Stimulated activated CD8-positive, alpha-beta memory T cell treated with anti-CD3 and anti-CD28 coated beads, Interleukin-4, amount 100 ng/mL, for 24 hours (primary cell): ENCODE measurements around the gene PEX10.
A peak's percentile ranks its signal among the peaks of the same experiment; 100 is the strongest.

Experiments
- DNase-seq: peaks from one replicate; pipeline ENCODE4 v3.0.0-alpha.2; 2020; ENCODE audit warnings: low read depth

PEX10 gene

DNA sequence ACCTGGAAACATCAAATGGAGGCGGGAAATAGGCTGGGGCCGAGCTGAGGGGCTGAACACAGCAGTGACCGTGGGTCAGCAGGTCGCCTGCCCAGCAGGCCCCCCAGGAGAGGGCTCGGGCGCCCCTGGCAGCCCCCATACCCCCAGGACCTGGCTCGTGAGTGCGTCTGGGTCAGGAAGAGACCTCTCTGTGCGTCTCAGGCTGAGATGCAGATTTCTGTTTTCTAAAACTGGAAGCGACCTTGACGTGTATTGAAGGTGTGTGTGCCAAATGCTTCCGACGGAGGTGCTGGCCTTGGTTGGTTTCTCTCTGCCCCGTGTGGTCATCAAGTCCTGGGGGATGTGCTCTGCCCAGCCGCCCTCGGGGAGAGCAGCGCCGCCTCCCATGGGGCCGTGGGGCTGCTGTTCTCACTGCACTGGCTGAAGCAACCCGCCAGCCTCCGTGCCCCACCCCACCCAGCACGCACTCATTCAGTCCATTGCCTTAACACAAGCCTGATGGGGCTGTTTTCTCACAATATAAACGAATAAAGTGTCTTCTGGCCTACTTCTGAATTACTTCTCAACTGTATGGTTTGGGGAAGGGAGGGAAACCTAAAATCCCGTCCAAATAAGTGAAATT is 7.4 kb downstream of the PEX10 start:
- no peak for DNase-seq

DNA sequence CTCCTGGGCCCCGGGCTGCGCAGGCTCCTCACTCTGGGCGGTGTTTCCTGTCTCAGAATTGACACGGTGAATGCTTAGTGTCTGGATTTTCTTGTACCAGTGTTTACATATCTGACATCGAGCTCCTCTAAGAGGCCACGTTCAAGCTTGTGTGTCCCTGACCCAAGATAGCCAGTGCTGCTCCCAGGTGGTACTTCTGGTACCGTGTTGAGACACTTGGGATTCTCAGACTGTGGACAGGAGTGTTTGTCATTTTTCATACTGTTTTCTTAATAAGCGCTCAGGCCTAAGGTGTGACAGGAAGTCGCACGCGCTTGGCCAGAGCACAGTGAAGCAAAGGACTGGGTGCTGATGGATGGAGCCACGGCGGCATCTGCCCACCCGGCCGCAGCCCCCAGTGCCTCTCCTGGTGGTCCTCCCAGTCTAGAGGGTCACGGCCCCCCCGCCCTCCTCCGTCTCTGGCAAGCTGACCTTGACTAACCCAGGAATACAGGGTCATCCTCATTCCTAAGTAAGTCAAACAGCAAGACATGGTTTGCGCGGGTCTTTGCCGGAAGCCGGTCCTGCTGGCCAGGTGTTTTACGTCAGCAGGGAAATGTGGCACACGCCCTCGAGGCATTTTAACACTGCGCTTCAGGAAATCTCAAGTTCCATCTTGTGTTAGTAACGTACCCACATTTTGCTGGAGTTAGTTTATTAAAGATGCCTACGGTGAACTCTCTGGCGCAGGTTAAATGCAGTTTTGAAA is 8.0 kb downstream of the PEX10 start:
- no peak for DNase-seq

DNA sequence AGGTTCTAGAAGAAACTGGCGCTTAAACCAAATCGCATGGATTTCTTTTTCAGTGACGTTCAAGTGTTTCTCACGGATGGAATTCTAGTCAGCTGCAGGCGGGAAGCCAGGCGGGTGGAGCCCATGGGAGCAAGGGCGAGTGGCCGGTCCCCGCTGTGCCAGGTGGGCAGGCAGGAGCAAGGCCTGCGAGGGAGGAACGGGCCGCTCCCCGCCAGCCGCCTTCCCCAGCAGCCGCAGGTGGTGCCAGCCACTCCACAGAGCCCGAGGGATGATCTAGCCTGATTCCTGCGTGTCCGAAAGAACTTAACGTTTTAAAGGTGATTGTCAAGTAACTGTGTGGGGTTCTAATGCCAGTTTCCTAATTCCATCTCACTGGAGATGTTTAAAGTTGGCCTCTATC is 9.1 kb downstream of the PEX10 start:
- no peak for DNase-seq

DNA sequence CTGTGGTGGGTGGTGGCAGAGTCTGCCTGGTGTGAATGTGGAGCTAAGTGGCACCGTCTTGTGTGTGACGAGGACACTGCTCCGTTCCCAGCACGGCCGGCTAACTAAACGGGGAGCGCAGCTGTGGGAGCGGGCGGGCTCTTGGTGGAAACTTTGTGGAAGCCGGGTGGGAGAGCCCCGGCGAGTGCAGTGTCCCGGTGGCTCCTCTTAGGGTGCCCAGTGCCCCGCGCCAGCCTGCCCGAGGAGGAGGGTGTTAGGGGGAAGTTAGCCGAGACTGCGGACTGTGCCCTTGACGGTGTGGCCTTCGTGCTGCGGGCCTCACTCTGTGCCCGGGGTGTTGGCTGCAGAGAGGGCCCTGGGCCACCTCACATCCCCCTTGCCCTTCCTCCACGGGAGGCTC is 9.9 kb downstream of the PEX10 start:
- no peak for DNase-seq

DNA sequence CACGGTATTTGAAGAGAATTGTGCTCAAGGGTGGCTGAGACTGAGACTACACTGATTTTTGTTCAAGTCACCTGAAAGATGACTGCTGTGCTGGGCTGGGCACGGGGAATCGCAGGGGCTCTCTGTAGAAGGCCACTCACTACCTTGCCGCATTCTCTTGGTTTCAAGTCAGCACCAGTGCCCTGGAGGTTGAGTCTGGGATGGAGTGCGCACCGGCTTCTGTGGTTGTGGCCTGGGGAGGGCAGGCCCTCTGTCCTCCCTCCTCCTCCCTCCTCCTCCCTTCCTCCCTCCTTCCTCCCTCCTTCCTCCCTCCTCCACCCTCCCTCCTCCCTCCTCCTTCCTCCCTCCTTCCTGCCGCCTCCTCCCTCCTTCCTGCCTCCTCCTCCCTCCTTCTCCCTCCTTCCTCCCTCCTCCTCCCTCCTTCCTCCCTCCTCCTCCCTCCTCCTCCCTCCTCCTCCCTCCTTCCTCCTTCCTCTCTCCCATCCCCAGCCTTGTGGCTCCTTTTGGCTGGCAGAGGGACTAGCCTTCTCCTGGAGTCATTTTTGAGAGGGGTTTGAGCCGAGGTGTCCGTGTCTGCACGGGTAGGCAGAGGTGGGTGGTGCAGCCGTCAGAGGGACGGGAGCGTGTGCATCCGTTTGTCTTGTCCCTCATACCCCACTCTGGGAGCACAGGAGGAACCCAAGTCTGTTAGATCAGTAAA is 11.3 kb downstream of the PEX10 start:
- no peak for DNase-seq

DNA sequence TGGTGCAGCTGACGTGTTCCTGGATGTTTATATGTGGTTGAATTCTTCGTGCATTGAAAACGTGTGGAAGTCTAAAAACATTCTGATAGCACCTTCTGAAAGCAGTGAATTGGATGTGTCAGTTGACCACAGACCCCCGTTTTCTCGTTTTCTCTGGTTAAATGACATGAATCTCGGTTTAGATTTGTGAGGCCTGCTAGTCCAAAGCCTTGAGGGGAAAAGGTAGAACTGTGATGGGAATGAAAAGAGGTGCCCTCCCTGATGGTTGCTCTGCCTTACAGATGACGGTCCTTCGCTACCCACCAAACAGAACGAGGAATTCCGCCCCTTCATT is 11.8 kb downstream of the PEX10 start:
- no peak for DNase-seq

DNA sequence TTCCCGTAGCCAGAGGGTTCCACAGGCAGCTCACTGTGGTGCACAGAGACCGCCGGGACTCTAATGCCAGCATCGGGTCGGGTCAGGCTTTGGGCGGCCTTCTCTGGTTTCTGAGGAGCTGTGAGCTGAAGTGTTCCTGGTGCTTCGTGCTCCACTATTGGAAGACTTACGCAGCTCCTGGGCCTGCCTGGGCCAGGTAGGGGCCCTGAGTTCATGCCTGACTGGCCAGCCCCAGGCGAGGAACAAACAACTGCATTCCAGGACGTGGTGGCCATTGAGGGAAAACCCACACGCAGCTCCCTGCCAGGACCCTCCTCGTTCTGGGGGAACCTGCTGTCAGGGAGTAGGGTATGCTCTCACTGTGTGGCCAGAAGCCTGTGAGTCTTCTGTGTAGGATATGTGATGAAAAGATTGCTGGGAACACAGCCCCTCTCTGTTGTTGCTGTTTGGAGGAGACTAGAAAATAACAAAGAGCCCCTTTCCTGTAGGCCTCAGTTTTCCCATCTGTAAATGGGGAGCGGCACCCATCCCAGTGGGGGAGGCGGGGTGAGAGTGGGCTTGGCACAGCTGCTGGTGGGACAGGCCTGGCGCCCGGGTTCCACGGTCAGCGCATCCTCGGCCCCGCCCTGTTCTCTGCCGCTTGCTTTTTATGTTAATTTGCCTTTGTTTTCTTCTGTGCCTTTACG is 12.3 kb downstream of the PEX10 start:
- no peak for DNase-seq

DNA sequence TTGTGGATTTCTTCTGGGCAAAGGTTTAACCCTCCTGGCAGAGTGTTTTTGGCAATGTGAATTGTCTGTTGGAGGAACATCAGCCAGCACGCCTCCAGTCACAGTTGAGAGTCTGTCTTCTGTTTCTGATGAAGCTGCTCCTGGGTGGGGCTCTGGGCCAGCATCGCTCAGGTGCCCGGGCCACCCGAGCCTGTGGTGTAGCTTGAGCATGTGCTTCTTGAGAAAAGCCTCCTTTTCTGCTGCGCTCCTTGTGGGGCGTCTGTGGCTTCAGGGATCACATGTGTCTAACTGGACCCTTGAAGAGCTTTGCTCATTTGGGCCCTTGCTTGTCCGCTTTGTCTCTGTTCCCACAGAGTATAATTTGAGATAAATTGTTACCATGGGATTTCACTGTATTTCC is 13.5 kb downstream of the PEX10 start:
- DNase-seq, result no peak

DNA sequence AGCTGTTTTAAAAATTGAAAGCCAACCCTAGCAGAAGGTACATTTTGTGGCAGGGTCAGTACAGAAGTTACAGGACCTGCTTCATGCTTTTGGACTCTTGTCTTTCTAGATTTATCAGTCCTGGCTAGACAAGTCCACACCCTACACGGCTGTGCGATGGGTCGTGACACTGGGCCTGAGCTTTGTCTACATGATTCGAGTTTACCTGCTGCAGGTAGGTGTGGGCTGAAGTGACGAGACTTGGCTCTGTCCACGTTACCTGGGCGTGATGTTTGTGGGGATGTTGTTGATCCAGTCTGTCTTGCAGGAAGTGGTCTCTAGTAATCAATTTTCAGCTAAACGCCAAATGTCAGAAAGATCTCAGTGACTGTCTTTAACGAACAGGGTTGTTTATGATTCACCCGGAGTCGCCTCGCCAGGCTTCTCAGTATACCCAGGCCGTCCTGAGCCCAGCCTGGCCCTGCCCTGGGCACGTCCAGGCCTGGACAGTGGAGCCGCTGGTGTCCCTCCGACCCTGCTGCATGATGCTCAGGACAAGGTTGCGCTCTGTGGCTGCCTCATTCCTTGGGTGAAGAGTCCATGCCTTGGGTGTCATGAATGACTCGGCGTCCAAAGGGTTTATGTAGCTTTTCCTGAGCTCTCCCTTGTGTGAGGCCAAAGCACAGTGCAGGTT is 15.2 kb downstream of the PEX10 start:
- DNase-seq, result no peak

DNA sequence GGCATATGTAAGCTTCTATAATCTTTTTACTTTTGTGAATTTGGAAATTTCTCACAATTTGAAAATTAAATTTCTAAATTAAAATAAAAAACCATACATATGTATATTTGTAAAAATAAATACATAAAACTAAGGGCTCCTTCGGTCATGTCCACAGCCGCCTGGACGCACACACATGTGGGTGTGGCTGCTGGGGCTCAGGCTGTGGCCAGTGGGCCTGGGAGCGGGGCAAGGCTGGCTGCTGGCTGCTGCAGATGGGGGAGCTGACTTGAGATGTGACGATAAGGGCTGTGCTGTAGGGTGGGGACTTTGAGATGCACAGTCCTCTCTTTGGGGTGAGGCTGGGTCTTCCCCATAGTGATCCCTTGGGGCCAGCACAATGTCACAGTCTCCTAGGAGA is 15.9 kb downstream of the PEX10 start:
- DNase-seq, result no peak

DNA sequence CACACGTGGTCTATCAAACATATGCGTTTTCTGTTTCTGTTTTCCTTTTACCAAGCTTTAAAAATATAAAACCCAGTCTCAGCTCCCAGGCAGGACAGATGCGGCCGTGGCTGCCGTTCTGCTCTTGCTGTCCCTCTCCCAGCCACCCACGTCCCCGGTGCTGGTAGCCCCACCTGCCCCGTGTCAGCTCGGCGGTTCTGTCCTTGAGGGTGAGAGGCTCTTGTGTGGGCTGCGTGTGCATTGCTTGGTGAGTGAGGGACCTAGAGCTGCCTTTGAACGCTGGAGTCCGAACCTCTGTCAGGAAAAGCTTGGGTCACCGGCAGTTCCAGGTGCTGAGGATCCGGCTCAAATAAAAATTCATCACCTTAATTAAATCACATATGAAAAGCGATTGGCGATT is 16.3 kb downstream of the PEX10 start:
- DNase-seq, result no peak

DNA sequence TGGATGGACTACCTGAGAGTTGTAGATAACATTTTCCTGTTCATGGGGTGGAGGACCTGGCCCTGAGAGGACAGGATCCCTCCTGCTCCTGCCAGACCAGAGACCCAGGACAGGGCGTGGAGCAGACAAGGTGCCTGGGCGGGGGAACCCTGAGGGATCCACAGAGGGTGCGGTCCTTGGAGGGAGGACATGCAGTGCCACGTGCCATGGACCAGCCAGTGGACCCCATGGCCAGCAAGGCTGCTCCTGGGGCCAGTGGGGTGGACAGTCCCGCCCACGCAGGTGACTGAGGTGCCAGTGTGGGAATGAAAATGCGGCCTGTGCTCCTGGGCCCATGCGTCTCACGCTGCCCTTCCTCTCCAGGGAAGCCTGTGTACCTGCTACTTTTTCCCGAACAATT is 17.1 kb downstream of the PEX10 start:
- DNase-seq, result no peak

DNA sequence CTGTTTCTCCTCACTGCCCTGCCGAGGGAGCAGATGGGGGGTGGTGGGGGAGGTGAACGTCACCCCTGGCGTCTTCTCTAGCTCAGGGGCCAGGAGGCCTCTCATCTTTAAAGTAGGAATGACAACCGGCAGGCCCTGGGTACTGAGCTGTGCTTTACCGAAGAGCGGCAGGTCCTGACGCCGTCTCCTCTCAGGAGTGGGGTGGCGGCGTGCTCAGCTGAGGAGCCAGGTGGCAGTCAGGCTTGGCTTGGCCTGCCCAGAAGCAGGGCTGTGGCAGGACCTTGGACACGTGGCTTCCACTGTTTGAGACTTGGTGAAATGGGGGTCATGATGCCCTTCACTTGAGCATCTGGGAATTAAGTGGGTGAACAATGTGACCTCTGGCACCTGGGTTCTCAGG is 17.6 kb downstream of the PEX10 start:
- DNase-seq, result no peak

DNA sequence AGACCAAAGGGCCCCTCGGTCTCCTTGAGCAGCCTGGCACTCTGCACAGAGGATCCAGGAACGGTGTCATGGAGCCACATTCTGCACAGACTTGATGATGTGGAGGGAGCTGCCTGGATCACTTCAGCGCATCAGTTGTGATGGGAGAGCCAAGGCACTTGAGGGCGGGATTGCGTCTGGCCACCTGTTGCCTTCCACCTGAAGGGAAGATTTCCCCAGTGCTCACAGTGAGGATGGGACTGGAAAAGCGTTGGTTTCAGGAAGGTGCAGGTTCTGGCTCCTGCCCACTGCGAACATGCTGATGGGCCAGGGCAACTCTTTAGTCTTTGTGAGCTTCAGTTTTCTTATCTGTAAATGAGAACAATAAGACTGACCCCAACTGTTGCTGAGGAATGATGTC is 18.1 kb downstream of the PEX10 start:
- DNase-seq, result no peak

DNA sequence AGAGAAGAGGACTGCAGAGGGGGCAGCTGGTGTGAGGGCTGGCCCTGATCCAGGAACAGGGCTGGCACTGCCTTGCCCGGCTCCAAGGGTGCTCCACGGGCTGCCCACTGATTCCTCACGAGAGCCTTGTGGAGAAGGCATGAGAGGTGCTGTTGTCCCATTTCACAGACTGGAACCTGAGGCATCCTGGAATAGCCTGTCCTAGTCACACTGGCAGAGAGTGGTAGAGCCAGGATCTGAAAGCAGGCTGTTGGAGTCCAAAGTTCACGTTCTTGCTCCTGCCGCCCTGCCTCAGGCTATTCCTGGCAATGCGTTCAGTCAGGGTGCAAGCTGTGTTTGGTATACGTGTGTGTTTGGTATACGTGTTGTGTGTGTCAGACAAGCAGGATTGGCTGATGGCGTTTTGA is 18.9 kb downstream of the PEX10 start:
- DNase-seq, result no peak

DNA sequence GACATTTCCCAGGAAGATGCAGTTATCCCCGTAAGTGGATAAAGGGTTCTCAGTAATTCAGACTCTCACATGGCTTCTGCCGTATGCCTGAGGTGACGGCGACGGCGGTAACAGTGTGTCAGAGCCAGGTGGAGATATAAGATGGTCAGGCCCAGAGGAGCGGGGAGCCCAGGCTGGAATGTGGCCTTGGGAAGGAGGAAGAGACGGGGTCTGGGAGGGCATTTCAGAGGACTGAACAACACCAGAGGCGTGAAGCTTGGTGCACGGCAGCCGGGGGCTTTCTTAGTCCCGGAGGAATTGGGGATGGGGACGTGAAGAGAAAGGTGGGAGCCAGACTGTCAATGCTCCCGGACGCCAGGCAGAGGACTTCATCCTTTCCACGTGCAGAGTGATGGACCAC is 19.7 kb downstream of the PEX10 start:
- no peak for DNase-seq

DNA sequence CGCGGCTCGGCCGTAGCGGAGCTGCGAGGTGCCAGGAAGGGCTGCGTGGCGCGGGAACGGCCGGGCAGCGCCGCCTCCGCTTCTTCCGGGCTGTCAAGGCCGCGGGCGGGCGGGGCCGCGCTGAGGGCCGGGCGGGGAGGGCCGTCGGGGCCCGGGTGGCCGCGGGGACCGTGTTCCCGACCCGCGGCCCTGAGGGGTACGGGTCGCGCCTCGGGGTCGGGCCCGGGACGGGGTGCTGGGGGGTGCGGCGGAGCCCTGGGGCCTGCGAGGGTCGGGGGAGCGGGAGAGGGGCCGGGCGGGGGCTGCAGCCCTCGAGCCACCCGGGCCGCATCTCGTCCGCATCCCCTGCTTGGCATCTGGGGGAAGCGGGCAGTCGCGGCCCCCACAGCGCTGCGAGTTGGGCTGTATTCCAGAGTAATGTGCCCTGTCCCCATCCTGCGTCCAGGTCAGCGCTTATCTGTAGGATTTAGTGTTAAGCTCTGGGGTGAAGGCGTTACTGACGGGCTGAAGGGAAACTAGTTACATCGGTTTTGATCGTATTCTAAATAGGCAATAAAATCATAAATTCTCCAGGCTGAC is 20.3 kb downstream of the PEX10 start:
- no peak for DNase-seq

DNA sequence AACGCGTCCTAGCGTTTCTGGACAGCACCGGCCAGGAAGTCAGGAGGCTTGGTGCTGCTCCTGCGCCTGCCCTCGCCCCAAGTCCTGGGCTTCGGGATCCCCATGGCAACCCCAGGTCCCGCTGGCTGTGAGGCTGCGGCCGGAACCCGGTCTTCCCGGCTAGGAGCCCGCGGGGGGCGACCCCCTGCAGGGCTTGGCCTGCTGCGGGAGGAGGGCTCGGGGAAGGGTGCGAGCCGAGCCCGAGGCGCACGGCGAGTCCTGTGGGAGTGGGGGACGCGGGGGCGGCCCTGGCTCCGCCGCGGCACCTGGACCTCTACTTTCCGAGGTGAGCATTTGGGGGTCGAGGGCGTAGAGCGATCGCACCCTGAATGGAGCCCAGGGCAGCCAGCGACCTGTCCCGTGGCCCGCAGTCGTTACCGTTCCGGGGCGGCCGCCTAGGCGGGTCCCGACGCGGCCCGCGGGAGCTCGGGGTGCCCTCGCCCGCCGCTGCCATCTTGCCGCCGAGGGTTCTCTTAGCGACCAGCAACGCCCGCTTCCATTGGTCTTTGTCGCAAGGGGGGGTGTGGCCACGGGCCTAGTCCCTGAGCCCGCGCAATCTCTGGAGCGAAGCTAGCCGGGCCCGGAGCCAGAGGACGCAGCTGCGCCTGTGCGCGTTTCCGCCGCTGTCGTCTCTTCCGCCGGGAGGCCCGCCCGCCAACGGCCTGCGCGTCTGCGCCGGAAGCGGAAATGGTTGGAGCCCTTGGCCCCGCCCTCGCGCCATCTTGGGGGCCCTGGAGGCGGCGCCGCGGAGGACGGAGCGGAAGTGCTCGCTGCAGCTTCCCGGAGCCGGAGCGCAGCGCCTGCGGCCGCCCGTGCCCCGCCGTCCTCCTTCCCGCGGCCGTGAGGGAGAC is 21.1 kb downstream of the PEX10 start, which contains the start of the genes MORN1 and RER1:
Gene MORN1 (minus strand): TSS at position 514 of the 890 bp plus-strand sequence. CDS start 21 bp downstream, at position 493.
Gene RER1 (plus strand): TSS at position 801 of the 890 bp plus-strand sequence. CDS start 3,950 bp downstream, outside the sequence.
- peak; percentile 99 for DNase-seq

DNA sequence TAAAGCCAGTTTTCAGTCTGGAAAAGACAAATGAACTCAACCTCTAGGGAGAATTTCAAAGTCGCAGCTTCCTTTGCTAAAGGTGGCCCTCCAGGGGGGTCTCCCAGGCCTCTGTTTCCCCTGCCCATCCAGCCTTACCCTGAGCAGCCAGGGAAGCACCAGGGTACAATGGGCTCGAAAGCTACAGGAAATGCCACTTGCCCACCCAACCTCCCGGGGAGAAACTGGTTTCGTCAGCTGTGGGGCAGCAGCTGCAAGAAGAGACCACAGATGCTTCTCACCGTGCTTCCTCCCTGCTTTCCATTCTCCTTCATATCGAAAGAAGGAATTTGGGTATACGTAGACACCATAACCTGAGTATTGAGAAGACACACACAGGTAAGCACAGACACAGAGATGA is 22.7 kb downstream of the PEX10 start:
- DNase-seq, result no peak

DNA sequence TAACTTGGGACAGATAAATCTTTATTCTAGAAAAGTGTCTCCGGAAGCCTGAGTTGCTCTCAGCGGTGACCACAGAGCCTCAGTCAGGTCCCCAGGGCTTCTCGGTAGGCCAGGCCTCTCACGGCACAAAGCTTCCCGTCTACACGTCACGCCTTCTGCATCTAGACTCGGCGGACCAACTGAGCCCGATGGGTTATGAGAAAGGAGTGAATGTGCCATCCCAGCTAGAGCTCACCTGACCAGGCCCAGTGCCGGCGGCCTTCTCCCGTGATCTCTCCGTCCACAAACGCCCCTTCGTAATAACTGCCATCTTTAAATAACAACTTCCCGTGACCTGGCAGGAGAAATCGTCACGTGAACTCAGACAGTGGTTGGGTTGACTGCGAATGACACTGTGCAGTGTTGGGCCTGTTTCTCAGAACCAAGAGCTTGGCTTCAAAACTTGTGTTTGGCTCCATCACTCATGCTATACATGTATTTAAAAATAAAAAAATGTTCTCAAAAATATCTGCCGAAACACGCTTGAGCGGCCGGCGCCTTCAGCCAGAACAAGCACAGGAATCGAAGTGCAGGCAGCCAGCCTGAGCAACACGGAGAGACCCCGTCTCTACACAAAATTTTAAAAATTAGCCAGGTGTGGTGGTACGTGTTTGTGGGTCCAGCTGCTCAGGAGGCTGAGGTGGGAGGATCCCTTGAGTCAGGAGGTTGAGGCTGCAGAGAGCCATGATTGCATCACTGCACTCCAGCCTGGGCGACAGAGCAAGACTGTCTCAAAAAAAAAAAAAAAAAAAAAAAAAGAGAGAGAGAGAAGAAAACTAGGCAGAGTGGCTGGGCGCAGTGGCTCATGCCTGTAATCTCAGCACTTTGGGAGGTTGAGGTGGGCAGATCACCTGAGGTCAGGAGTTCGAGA is 24.1 kb downstream of the PEX10 start:
- DNase-seq, result no peak
